Islet of Langerhans (tissue), 1 donor: Measurements from ENCODE around the gene MRPL42.

ENCODE experiments used
- FAIRE-seq: peaks from one replicate; lab custom pipeline; 2011; peaks lifted over from hg19 to GRCh38; lab: Jason Lieb, UNC

The MRPL42 gene

DNA sequence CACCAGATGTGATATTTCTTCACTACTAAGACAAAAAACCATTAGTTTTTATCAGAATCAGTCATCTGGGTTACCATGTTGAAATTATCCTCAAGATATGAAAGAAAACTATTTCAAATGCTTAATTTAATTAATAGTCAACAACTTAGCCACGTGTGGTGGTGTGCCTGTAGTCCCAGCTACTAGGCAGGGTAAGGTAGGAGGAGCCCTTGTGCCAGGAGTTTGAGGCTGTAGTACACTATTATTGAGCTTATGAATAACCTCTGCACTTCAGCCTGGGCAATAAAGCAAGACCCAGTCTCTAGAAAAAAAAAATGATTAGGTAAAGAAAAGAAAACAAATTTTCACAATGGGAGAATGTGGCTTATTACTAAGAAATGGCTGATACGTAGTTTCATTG is 33.4 kb downstream of the MRPL42 start:
- no peak for FAIRE-seq

DNA sequence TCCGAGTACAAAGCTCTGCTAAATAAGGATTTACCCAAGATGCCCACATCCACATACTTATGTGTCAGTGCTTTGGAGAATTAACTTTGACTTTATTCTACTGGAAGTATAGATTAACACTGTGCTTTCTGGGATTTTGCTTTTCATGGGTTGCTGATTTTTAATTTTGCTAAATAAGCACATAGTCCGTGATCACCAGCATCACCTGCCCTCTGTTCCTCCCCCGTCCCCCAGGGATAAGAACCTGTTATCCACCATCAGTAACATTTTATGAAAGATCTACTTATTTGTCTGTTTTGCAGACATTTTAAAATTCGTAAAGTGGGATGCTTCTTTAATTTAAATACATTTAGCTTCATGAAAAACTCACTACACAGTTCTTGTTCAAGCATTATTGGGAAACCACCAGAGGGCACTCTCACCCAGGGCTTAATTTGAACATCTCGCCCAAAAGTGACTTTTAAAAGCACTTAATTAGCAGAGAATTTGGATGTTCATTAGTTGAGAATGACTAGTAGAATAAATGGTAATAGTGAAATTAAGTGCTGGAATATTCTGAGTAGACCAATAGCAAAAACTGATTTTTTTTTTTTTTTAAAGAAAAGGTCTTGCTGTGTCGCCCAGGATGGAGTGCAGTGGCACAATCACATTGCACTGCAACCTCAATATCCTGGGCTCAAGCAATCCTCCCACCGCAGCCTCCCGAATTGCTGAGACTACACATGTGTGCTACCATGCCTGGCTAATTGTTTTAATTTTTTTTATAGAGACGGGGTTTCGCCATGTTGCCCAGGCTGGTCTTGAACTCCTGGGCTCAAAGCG is 35.7 kb downstream of the MRPL42 start:
- peak; percentile 82 for FAIRE-seq

DNA sequence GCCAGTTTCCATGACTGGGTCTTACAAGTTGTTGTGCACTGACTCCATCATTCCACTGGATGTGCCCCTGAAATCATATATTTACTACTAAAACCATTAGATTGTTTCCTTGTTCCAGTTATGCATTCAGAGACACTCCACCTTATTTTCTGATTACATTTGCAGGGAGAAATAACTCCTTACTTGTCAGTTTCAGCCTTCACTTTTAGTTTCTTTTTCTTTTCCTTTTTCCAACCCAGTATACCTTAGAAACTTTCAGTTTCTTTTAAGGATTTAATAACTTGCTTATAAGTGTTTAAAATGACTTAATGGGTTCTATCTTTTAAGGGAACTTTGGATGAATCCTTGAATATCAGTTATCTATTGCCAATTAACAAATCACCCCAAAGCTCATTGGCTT is 39.9 kb downstream of the MRPL42 start:
- FAIRE-seq, result no peak

DNA sequence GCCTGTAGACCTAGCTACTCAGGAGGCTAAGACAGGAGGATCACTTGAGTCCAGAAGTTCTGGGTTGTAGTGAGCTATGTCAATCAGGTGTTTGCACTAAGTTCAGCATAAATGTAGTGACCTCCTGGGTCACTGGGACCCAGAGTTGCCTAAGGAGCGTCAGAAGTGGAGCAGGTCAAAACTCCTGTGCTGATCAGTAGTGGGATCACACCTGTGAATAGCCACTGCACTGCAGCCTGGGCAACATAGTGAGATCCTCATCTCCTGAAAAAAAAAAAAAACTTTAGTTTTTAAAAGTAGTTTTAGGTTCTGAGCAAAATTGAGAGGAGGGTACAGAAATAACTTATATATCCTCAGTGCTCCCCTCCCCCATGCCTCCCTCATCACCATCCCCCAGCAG is 42.2 kb downstream of the MRPL42 start:
- no peak for FAIRE-seq

DNA sequence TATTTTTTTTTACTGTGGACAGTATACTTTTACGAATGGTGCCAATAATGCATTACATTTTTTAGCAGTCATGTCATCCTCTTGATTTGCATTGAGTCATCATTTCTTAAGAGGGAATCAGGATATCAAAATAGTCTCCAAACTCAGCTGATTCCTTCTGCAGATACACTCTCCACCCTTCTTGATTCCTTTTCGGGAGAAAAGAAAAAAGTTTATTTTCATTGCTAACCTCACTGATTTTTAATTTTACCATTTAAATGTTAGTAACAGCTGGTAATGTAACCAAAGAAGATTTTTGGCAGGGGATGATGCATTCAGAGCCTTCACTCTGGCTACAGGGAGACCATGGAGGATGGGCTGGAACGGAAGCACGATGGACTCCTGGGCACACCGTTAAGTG is 47.5 kb downstream of the MRPL42 start:
- FAIRE-seq, result no peak

DNA sequence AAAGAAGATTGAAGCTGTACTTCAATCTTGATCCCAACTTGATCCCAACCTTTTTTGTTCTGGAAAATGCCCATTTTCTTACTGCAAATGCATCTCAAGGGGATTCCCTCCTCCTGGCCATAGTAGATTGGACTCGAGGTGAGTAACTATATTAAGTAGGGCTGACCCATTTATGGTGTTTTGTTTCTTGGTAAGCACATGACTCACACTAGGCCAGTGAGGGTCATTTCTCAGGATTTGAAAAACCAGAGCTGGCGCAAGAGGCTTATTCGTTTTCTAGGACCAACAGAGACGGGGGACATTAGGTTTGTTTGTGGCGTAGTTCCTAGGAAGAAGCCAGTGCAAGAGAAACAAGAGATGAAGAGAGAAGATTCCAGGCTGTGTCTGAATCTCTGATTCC is 51.4 kb downstream of the MRPL42 start:
- FAIRE-seq, result no peak

DNA sequence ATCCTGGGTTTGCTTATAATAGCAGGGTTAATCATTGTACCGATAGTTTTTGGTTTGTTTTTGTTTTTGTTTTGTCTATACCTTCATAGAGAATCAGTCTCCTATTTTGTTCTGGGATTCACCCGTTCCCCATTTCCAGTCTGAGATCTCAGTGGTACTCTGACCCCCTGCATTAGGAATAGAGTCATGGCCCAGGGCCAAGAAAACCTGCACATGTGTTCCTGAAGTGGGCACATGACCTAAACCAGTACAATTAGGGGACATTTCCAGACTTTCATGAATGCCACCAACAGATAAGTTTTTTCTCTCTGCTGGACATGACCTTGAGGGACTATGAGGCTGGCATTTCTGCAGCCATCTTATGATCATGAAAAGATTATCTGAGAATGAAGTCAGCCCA is 52.5 kb downstream of the MRPL42 start:
- no peak for FAIRE-seq

DNA sequence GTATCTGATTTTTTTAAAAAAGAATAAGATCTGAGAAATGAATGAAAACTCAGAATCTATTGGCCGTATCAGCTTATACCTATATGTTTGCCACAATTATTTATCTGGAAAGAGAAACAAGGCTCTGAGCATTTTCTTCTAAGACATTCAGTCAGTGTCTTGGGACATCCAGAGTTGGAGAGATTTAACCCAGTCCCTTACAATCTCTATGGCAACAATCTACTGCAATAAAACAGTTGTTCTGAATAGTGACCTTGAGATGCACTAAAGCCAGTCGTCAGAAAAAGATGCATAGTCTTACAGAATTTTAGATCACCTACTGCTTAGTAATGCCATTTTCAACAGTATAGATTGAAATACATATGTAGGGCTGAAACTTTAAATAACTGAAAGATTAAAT is 53.1 kb downstream of the MRPL42 start:
- no peak for FAIRE-seq

DNA sequence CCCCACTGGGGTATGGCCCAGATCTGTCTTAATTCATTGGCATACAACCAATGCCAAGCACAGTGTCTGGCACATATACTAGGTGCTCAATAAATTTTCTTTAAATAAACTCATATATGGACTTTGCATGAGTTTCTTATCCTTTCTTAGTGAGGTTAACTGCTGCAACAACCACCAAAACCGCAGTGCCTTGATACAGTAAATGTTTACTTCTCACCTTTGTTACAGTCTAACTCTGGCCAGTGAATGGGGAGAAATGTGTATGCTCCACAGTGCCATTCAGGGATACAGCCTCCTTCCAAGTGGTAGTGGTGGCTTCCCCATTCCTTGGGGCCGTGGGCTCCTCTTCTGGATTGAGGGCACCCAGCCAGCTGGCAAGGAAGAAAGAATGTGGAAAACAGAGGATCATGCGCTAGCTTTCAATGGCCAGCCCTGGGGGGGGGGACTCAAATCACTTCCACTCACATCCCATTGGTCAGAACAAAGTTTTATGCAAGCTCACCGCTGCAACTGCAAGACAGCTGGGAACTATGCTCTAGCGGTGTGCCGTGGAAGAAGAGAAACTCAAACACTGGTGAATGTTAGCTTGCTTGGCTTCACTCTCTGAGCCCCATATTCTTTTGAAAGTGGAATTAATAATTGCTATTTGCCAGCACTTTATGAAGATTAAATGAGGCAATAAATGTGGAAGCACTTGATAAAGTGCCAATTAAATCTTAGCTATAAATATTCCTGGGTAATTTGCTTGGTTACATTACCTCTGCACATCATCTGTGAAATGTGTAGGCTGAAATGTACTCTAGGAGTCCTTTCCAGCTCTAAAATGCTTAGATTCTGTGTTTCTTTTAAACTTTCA is 54.1 kb downstream of the MRPL42 start:
- FAIRE-seq, result no peak

DNA sequence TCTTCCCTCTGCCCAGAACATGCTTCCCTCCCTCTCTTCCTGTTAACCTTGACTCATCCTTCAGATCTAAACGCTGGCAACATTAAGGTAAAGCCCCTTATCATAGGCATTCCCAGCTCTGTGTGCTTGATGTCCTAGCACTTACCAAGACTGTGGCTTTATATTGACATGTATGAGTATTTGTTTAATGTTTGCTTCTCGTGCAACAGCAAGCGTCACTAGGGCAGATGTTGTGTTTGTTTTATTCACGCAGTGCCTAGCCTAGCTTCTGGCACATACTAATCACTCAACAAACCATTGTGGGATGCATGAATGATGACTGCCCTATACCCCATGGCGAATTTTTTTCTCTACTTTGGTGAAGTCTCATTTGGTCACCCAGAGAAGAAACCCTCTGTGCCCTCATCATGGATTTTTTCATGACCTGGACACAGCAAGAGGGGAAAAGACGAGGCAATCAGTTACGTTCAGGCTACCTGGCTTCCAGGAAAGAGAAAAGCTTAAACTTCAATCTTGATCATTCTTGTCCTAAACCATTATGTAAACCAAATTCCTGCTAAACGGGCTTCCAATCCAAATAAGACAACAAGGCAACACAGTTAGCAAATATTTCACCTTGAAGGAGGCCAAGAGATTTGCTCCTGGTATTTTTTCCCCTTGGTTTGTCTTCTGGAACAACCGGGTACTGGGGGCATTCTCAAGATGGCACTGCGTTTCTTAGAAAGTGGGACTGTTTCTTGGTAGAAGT is 57.2 kb downstream of the MRPL42 start:
- FAIRE-seq, result no peak

DNA sequence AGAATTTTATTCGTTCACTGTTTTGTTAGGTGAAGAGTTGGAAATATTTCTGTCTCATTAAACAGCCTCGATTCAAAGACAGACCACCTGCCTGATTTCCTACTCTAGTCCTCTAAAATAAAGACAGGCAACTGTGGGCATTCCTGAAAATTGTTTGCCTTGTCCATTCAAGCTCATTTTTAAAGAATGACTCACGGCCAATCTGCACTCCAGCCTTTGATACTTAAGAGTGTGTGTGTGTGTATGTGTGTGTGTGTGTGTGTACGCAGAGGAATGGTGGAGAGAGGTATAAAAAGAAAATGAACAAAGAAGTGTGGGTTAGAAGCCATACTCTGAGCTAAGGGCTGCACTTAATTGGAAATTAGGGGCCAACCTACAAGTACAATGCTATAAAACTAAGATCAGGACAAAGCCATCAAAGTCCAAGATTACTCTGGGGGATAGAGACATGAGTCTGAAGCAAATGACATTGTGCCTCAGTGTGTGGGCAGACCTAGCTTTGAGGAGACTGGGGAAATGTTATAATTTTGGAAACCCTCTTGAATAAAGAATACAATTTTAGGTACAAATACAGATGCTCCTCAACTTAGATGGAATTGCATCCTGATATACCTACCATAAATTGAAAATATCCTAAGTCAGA is 59.6 kb downstream of the MRPL42 start:
- FAIRE-seq, result no peak

DNA sequence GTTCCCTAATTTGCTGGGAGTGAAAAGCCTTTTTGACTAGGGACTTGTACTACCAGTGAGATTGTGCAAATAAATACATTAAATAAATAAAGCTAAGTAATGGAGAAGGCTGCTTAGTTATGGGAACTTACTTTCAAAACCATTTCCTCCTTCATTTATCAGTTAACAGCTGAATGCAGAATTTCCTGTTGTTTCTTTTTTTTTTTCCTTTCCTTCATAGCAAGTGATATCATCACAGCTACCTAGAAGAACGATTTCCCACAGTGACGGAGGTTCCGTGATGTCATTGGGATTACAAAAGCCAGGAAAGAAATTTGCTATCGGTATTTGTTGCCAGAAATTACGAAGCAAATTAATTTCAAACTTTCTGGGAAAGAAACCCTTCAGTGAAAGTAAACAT is 63.0 kb downstream of the MRPL42 start:
- FAIRE-seq, result no peak

DNA sequence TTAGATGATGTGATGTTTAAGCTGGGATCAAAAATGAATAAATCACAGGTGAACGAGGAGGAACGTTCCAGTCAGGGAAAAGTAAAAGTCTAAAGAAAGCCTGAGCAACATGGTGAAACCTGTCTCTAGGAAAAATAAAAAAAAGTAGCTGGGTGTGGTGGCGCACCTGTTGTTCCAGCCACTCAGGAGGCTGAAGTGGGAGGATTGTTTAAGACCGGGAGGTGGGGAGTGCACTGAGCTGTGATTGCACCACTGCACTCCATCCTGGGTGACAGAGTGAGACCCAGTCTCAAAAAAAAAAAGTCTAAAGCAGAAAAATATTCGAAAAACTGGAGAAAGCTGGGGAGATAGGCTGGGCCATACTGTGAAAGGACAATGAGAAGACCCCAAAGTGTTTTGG is 66.0 kb downstream of the MRPL42 start:
- no peak for FAIRE-seq

DNA sequence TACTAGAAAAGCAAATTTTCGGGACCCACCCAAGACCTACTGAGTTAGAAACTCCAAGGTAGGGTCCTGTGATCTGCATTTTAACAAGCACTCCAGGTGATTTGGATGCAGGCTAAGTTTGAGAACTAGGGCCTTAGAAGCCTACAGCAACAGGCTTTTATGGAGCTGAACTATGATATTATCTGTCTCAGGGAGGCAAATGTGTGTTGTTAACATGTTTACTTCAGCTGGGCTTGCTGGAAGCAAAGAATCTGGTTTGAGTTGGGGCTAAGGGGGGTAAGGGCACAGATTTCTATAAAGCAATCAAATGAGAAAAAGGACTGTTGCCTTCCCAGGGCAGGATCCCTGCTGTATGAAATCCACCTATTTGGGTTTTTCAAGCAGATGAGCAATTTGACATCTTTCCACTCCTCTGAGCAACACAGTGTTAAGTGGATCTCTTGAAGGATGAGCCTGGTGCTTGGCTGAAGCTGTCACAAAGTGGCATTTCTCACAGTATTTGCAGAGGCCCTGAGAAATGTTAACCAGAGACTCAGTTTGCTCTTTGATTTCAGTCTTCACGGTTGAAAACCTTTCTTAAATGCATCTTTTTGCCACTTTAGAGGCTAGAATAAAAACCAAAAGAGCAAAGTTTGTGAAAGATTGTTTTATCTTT is 68.9 kb downstream of the MRPL42 start:
- FAIRE-seq, result no peak

DNA sequence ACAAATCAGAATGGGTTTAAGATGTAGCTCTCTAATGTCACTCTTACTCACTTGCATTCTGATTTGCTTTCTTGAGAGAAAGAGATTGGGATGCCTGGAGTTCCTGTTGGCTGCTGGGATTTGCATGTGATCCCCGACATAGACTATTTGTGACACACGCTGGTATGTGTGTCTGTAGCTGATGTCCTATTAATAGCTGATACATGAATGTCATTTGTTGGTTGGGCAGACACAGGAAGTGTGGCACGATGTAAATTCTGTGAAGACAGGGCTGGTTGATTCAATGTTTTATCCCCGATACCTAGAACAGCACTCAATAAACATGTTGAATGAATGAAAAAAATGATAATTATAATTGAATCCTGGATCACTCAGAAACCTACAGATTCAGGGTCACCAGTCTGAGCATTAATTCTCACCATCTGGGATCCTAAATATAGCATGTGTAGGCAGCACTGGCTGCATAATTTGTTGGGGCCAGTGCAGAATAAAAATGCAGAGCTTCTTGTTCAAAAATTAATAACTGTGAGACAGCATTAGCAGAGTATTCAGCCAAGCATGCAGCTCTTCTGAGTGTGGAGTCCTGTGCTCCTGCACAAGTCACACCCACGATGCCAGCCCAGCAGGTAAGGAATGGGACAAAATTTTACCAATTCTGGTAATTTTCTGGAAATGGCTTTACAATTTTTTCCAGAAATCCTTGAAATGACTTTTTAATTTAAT is 69.6 kb downstream of the MRPL42 start:
- no peak for FAIRE-seq

DNA sequence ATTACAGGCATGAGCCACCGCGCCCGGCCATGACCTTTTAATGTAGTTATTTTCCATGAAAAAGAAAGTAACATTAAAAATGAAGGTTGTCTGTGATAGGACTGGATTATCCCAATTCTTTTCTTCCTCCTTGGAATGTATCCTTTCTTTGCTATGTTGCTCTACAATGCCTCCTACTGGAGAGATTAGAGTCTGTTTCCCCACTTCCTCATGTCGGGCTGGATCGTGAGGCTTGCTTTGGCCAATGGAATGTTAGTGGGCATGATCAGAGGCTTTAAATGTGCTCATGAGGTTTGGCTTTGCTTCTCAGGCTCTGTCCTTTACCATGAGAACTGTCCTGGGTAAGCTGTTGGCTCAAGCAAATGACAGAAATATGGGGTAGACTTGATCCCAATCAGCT is 70.5 kb downstream of the MRPL42 start:
- FAIRE-seq, result no peak

DNA sequence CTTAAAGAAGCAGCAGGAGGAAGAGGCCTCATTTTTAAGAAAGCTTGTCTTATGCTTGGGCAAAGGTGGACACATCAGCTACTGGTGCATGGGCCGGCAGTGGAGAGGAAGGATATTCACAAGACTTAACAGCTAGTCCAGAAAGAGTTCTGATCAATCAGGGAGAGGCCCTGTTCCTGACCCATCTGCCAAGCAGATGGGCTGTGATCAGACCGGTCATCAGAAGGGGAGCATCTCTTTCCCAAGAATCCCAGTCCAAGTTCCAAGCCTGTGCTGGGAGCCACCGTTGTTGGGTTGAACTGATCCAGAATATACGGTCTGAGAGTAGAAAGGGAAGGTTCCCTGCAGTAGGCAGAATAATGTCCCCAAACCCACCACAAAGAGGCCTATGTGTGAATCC is 72.5 kb downstream of the MRPL42 start:
- no peak for FAIRE-seq

DNA sequence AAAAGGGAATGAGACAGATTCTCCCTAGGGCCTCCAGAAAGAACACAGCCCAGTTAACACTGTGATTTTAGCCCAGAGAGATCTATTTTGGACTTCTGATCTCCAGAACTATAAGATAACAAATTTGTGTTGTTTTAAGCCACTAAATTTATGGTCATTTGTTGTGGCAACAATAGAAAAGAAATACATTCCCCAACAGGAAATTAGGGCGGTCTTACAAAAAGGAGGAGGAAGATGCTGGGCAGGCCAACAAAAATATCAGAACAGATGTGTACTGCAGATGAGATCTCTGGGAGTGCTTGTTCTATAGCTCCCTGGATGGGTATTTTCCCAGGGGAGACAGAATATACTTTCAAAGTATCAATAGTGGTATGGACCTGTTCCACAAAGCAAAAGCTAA is 73.2 kb downstream of the MRPL42 start:
- no peak for FAIRE-seq

DNA sequence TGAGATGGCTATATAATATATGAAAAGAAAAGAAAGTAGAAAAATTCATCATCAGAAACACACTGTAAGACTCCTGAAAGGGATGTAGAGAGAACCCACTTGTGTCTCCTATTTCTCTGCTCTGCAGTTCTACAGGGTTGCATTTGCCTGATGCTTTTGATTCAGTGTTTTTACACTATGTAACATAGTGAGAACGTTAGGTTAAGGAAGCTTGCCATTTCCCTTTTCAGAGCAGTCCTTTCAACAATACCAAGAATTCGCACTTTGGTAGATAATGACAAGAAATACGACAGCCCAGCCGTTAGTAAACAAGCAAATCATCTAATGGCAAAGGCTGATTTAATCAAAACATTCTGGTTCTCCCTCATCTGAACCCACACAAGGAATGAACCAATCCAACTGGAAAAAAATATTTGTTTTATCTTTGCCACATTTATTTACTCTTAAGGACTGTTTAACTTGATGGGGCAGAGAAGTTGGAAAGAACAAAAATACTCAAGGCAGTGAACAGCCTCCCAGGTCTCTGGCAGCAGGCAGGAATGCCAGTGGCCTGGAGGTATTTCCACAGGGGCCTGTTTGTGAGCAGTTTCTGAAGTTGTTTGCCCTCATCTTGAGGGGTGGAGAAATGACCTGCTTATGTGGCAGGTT is 74.4 kb downstream of the MRPL42 start:
- no peak for FAIRE-seq

DNA sequence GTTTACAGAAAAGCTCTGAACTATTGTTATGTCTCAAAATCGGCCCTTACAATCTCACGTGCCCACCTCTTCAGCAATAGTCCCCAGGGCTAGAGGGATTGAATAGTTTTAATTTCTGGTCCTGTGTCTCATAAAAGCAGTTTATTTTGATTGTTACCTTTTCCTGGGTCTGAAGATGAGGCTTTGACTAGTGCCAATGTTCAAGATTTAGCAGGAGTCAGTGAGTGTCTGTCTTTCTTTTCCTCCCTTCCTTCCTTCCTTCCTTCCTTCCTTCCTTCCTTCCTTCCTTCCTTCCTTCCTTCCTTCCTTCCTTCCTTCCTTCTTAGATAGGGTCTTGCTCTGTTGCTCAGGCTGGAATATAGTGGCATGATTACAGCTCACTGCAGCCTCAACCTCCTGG is 80.5 kb downstream of the MRPL42 start:
- no peak for FAIRE-seq

DNA sequence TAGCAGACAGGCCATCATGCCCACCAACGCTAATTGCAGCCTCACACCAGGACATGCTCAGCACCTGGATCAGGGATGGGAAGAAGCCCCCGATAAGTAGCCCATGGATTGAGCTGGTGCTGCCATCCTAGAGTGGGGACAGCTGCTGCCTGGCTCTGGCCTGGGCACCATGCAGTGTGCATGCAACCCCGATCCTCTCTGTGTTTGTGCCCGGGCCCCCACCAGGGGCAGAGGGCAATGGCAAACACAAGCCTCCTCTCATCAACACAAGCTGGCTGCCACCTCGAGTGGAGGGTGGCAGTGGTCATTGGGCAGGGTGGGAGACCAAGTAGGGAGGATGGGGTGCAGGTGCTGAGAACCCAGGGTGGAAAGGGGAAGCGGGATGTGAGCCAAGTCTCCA is 81.9 kb downstream of the MRPL42 start:
- no peak for FAIRE-seq
